ENCODE data around the gene PDZRN3.
"Not testable (repeated sequence)": the region's sequence is repeated elsewhere in the genome, so short reads cannot be mapped to it uniquely, and the experiment has no call there.

PDZRN3 gene

GRCh38 chr3:73597476-73597875 is 27.3 kb downstream of the PDZRN3 start:
- in situ Hi-C loops (cut with MboI; ENCODE audit: low sequenced_read_pairs), result no loop called here

GRCh38 chr3:73592154-73593144 is 32.3 kb downstream of the PDZRN3 start:
- in situ Hi-C loops (cut with MboI; ENCODE audit: low sequenced_read_pairs), result no loop called here

GRCh38 chr3:73591286-73591800 is 33.4 kb downstream of the PDZRN3 start:
- in situ Hi-C loops (cut with MboI; ENCODE audit: low sequenced_read_pairs), result no loop called here

GRCh38 chr3:73586628-73587027 is 38.1 kb downstream of the PDZRN3 start:
- in situ Hi-C loops (cut with MboI; ENCODE audit: low sequenced_read_pairs), result no loop called here

- in situ Hi-C loops (cut with MboI; ENCODE audit: low sequenced_read_pairs), result no loop called here
These were observed 38.6 kb downstream of the PDZRN3 start for GRCh38 chr3:73586190-73586589.

GRCh38 chr3:73584873-73585272 is 39.9 kb downstream of the PDZRN3 start:
- in situ Hi-C loops (cut with MboI; ENCODE audit: low sequenced_read_pairs), result no loop called here

GRCh38 chr3:73582535-73582934 is 42.2 kb downstream of the PDZRN3 start:
- in situ Hi-C loops (cut with MboI; ENCODE audit: low sequenced_read_pairs), result no loop called here

- in situ Hi-C loops (cut with MboI; ENCODE audit: low sequenced_read_pairs), result no loop called here
These were observed 43.5 kb downstream of the PDZRN3 start for GRCh38 chr3:73581134-73581846.

- in situ Hi-C loops (cut with MboI; ENCODE audit: low sequenced_read_pairs), result no loop called here
These were observed 44.4 kb downstream of the PDZRN3 start for GRCh38 chr3:73580343-73580742.

GRCh38 chr3:73577704-73578103 is 47.0 kb downstream of the PDZRN3 start:
- in situ Hi-C loops (cut with MboI; ENCODE audit: low sequenced_read_pairs), result no loop called here

GRCh38 chr3:73576999-73577461 is 47.7 kb downstream of the PDZRN3 start:
- in situ Hi-C loops (cut with MboI; ENCODE audit: low sequenced_read_pairs), result no loop called here

- in situ Hi-C loops (cut with MboI; ENCODE audit: low sequenced_read_pairs), result no loop called here
These were observed 48.8 kb downstream of the PDZRN3 start for GRCh38 chr3:73575953-73576352.

GRCh38 chr3:73575519-73575918 is 49.2 kb downstream of the PDZRN3 start:
- in situ Hi-C loops (cut with MboI; ENCODE audit: low sequenced_read_pairs), result no loop called here

GRCh38 chr3:73573204-73573603 is 51.5 kb downstream of the PDZRN3 start:
- in situ Hi-C loops (cut with MboI; ENCODE audit: low sequenced_read_pairs), result no loop called here

GRCh38 chr3:73572368-73572767 is 52.4 kb downstream of the PDZRN3 start:
- in situ Hi-C loops (cut with MboI; ENCODE audit: low sequenced_read_pairs), result no loop called here

- in situ Hi-C loops (cut with MboI; ENCODE audit: low sequenced_read_pairs), result no loop called here
These were observed 53.4 kb downstream of the PDZRN3 start for GRCh38 chr3:73571238-73571794.

GRCh38 chr3:73569246-73569760 is 55.4 kb downstream of the PDZRN3 start:
- in situ Hi-C loops (cut with MboI; ENCODE audit: low sequenced_read_pairs), result no loop called here

GRCh38 chr3:73568371-73568862 is 56.3 kb downstream of the PDZRN3 start:
- in situ Hi-C loops (cut with MboI; ENCODE audit: low sequenced_read_pairs), result no loop called here

GRCh38 chr3:73565374-73565773 is 59.4 kb downstream of the PDZRN3 start:
- in situ Hi-C loops (cut with MboI; ENCODE audit: low sequenced_read_pairs), result not testable (repeated sequence)

GRCh38 chr3:73563896-73564582 is 60.7 kb downstream of the PDZRN3 start:
- in situ Hi-C loops (cut with MboI; ENCODE audit: low sequenced_read_pairs), result no loop called here
